ENCODE data around the gene STEAP2.

STEAP2 gene

GRCh38 chr7:90239050-90239449, 27.5 kb downstream of the STEAP2 start:
- Histone ChIP-seq H4K20me1 (ENCODE audit: insufficient read depth, low read length, poor library complexity, severe bottlenecking) (no peaks in the 10 kb centered on the region), H3K4me3 (ENCODE audit: low read length, poor library complexity, severe bottlenecking) (no peak overlapping the region), H3K4me1 (ENCODE audit: insufficient read depth, low read length, poor library complexity, severe bottlenecking) (no peaks in the 10 kb centered on the region), H3K4me2 (ENCODE audit: low read depth, low read length, poor library complexity, severe bottlenecking) (no peak overlapping the region), H3K79me2 (ENCODE audit: insufficient read depth, low read length) (no peaks in the 10 kb centered on the region), H3K27me3 (ENCODE audit: insufficient read depth, low read length, poor library complexity, severe bottlenecking) (no peaks in the 10 kb centered on the region), H3F3A (ENCODE audit: low read depth) (no peaks in the 10 kb centered on the region), H3K9ac (ENCODE audit: low read depth, low read length, poor library complexity, severe bottlenecking) (no peak overlapping the region), H2AFZ (ENCODE audit: low read length) (peak overlapping the region; percentile 60; the same call in 1 of the 2 replicates), H3K36me3 (ENCODE audit: insufficient read depth, low read length) (no peaks in the 10 kb centered on the region), H3K9me3 (ENCODE audit: insufficient read depth, low read depth, low read length) (no peaks in the 10 kb centered on the region), H3K9me2 (replicated peaks; ENCODE audit: low read depth, low read length) (no peaks in the 10 kb centered on the region)
- TF ChIP-seq CTCF (conservative IDR thresholded peaks at IDR 0.05; ENCODE audit: low read length) (no peak), EZH2phosphoT487 (IDR thresholded peaks at IDR 0.05; ENCODE audit: borderline replicate concordance) (no peak)

- Histone ChIP-seq H3K79me2 (ENCODE audit: insufficient read depth, low read length) (no peaks in the 10 kb centered on the region), H3K9ac (ENCODE audit: low read depth, low read length, poor library complexity, severe bottlenecking) (no peak overlapping the region), H3K4me2 (ENCODE audit: low read depth, low read length, poor library complexity, severe bottlenecking) (peak overlapping the region; percentile 44), H3K4me1 (ENCODE audit: insufficient read depth, low read length, poor library complexity, severe bottlenecking) (no peaks in the 10 kb centered on the region), H3K4me3 (ENCODE audit: low read length, poor library complexity, severe bottlenecking) (peak overlapping the region; percentile 32), H3K9me2 (replicated peaks; ENCODE audit: low read depth, low read length) (no peaks in the 10 kb centered on the region), H2AFZ (ENCODE audit: low read length) (peak overlapping the region; percentile 60; the same call in 1 of the 2 replicates), H3K27me3 (ENCODE audit: insufficient read depth, low read length, poor library complexity, severe bottlenecking) (no peaks in the 10 kb centered on the region), H3K36me3 (ENCODE audit: insufficient read depth, low read length) (no peaks in the 10 kb centered on the region), H4K20me1 (ENCODE audit: insufficient read depth, low read length, poor library complexity, severe bottlenecking) (no peaks in the 10 kb centered on the region), H3K9me3 (ENCODE audit: insufficient read depth, low read depth, low read length) (no peaks in the 10 kb centered on the region), H3F3A (ENCODE audit: low read depth) (no peaks in the 10 kb centered on the region)
- TF ChIP-seq CTCF (conservative IDR thresholded peaks at IDR 0.05; ENCODE audit: low read length) (no peak), EZH2phosphoT487 (IDR thresholded peaks at IDR 0.05; ENCODE audit: borderline replicate concordance) (no peak)
Measured at GRCh38 chr7:90239625-90240228, 28.2 kb downstream of the STEAP2 start.

GRCh38 chr7:90242369-90243168, 31.0 kb downstream of the STEAP2 start:
- no peaks in the 10 kb centered on the region for H3K27me3 ChIP-seq (ENCODE audit: insufficient read depth, low read length, poor library complexity, severe bottlenecking)
- TF ChIP-seq EZH2phosphoT487 (IDR thresholded peaks at IDR 0.05; ENCODE audit: borderline replicate concordance) (no peak), CTCF (conservative IDR thresholded peaks at IDR 0.05; ENCODE audit: low read length) (no peak)
- H3K4me1 ChIP-seq (ENCODE audit: insufficient read depth, low read length, poor library complexity, severe bottlenecking) = no peaks in the 10 kb centered on the region

More at GRCh38 chr7:90242369-90243168, 31.0 kb downstream of the STEAP2 start:
- Histone ChIP-seq H3K79me2 (ENCODE audit: insufficient read depth, low read length) (no peaks in the 10 kb centered on the region), H3K9me3 (ENCODE audit: insufficient read depth, low read depth, low read length) (no peaks in the 10 kb centered on the region), H3K4me3 (ENCODE audit: low read length, poor library complexity, severe bottlenecking) (no peak overlapping the region), H2AFZ (ENCODE audit: low read length) (no peak overlapping the region), H3K9ac (ENCODE audit: low read depth, low read length, poor library complexity, severe bottlenecking) (no peak overlapping the region), H3K4me2 (ENCODE audit: low read depth, low read length, poor library complexity, severe bottlenecking) (no peak overlapping the region), H3F3A (ENCODE audit: low read depth) (no peaks in the 10 kb centered on the region), H3K9me2 (replicated peaks; ENCODE audit: low read depth, low read length) (no peaks in the 10 kb centered on the region), H4K20me1 (ENCODE audit: insufficient read depth, low read length, poor library complexity, severe bottlenecking) (no peaks in the 10 kb centered on the region), H3K36me3 (ENCODE audit: insufficient read depth, low read length) (no peaks in the 10 kb centered on the region)
